K562 (cell line): ENCODE measurements around the gene PLD3. TPM values are rescaled to one million over a fixed set of nuclear protein-coding genes. Genes with fewer than 3 reads are reported as not detected.

ENCODE experiments used
- ATAC-seq: fragments of 200-7000 bp; cut with Tn5 transposase; 3 replicates; pipeline ENCODE4 v1.9.1; 2020; ENCODE audit warnings: moderate library complexity
- BruUV-seq: library from RNA; stranded (reverse); fragments of 400-500 nt; replicated peaks from 2 replicates; lab custom pipeline; 2021; lab: Mats Ljungman, UMichigan
- CTCF ChIA-PET: fragments of 300-600 bp; formaldehyde crosslinking; extraction: SDS; loops from one replicate; lab custom pipeline; 2021; ENCODE audit warnings: low intra/inter-chr PET ratio; lab: Yijun Ruan, JAX
- POLR2A ChIA-PET: fragments of 300-600, 350-650 bp; sonication (Branson Sonifier 250); formaldehyde crosslinking; extraction: SDS; loops from one replicate; lab custom pipeline; 2021; ENCODE audit warnings: antibody characterized with exemption, inconsistent platforms; lab: Yijun Ruan, JAX
- DNase-seq, 4 experiments: peaks; one replicate each; pipeline versions ENCODE4 v3.0.0 to v3.0.0-alpha.2; 2011 to 2018; ENCODE audit warnings: low spot score in 3 of 4, mixed read lengths in 3 of 4; ENCODE audit errors: extremely low read depth in 1 of 4
- FAIRE-seq: peaks from 2 replicates; lab custom pipeline; 2011; peaks lifted over from hg19 to GRCh38; lab: Jason Lieb, UNC
- H2AFZ ChIP-seq: 2 replicates; pipeline ENCODE4 v1.6.0; 2011; ENCODE audit warnings: low read depth, low read length, control low read depth, inconsistent platforms
- H3K27ac ChIP-seq: fragments of 200-600 bp; 3 replicates; pipeline ENCODE4 v1.8.0; 2011; ENCODE audit warnings: low read depth, mild to moderate bottlenecking, control low read depth, inconsistent platforms, low read length, moderate library complexity, mixed read lengths; ENCODE audit errors: extremely low read depth
- H3K27me3 ChIP-seq, 2 experiments: fragments of 300-600 bp in 1 of 2; 2 replicates in 1 of 2; 3 replicates in 1 of 2; pipeline versions ENCODE4 v1.6.0 to v1.8.0; 2011; ENCODE audit warnings: inconsistent platforms in 2 of 2, low read length in 2 of 2, mild to moderate bottlenecking in 1 of 2, mixed read lengths in 1 of 2, moderate library complexity in 1 of 2; ENCODE audit not compliant: control insufficient read depth in 2 of 2, insufficient read depth in 2 of 2
- H3K36me3 ChIP-seq: fragments of 300-600 bp; 3 replicates; pipeline ENCODE4 v1.8.0; 2011; ENCODE audit warnings: mild to moderate bottlenecking, low read length, inconsistent platforms; ENCODE audit not compliant: control insufficient read depth, insufficient read depth
- H3K4me1 ChIP-seq, 2 experiments: fragments of 200-600 bp in 1 of 2; replicated peaks in 1 of 2; 2 replicates in 1 of 2; 3 replicates in 1 of 2; pipeline versions ENCODE4 v1.5.1 to v1.8.0; 2011; ENCODE audit warnings: inconsistent platforms in 2 of 2, low read length in 2 of 2, mild to moderate bottlenecking in 1 of 2, mixed read lengths in 1 of 2, moderate library complexity in 1 of 2; ENCODE audit not compliant: control insufficient read depth in 2 of 2, insufficient read depth in 2 of 2
- H3K4me2 ChIP-seq: 2 replicates; pipeline ENCODE4 v1.6.1; 2011; ENCODE audit warnings: low read length, control low read depth, inconsistent platforms, mixed read lengths; ENCODE audit not compliant: insufficient read depth
- H3K4me3 ChIP-seq: fragments of 200-600 bp; sonication (generic), shearing (Covaris generic); 2 replicates; pipeline ENCODE4 v1.5.1; 2016; ENCODE audit warnings: control low read depth, inconsistent platforms
- H3K79me2 ChIP-seq: fragments of 200-600 bp; 3 replicates; pipeline ENCODE4 v1.8.0; 2011; ENCODE audit warnings: low read length, inconsistent platforms; ENCODE audit not compliant: control insufficient read depth, insufficient read depth
- H3K9ac ChIP-seq, 2 experiments: 2 replicates each; pipeline versions ENCODE4 v1.6.0 to v1.6.1; 2011; ENCODE audit warnings: low read depth in 2 of 2, low read length in 2 of 2, control low read depth in 1 of 2, inconsistent platforms in 1 of 2, mild to moderate bottlenecking in 1 of 2, mixed read lengths in 1 of 2; ENCODE audit not compliant: insufficient read depth in 1 of 2
- H3K9me1 ChIP-seq: one replicate; pipeline ENCODE4 v1.6.0; 2011; ENCODE audit warnings: inconsistent platforms, mild to moderate bottlenecking, low read length, moderate library complexity; ENCODE audit not compliant: control insufficient read depth, insufficient read depth
- H3K9me3 ChIP-seq: replicated peaks from 2 replicates; pipeline ENCODE4 v1.5.1; 2011; ENCODE audit warnings: low read depth, low read length, inconsistent platforms; ENCODE audit not compliant: control insufficient read depth, insufficient read depth
- H4K20me1 ChIP-seq: replicated peaks from 2 replicates; pipeline ENCODE4 v1.6.1; 2011; ENCODE audit warnings: low read length, inconsistent platforms, mixed read lengths; ENCODE audit not compliant: control insufficient read depth, insufficient read depth
- ETV5 ChIP-seq: sonication (generic); formaldehyde crosslinking; IDR thresholded peaks from 2 replicates; pipeline ENCODE4 v1.4.0; 2020; ENCODE audit warnings: low read depth, mild to moderate bottlenecking, missing genetic modification reagents
- MBD2 ChIP-seq: sonication (generic); IDR thresholded peaks from 2 replicates; pipeline ENCODE4 v1.6.1; 2016; ENCODE audit warnings: low read depth, borderline replicate concordance
- NFE2 ChIP-seq: IDR thresholded peaks from 2 replicates; pipeline ENCODE4 v1.6.1; 2014; ENCODE audit warnings: antibody characterized with exemption, low read depth
- NR2C1 ChIP-seq, 2 experiments: fragments of 450-650 bp; IDR thresholded peaks; 2 replicates each; pipeline ENCODE4 v1.6.1; 2017; ENCODE audit warnings: mild to moderate bottlenecking in 2 of 2, antibody characterized with exemption in 1 of 2, inconsistent platforms in 1 of 2, missing compliant biosample characterization in 1 of 2, missing genetic modification characterization in 1 of 2
- TAF7 ChIP-seq: fragments of 450-650 bp; IDR thresholded peaks from 2 replicates; pipeline ENCODE4 v1.6.1; 2016; ENCODE audit warnings: missing genetic modification characterization, missing compliant biosample characterization
- ZBTB7A ChIP-seq: IDR thresholded peaks from 2 replicates; pipeline ENCODE4 v1.6.1; 2011; ENCODE audit warnings: low read depth, mild to moderate bottlenecking, low read length, moderate library complexity, borderline replicate concordance; ENCODE audit not compliant: control insufficient read depth
- WGBS: fragments of 100-300 bp; shearing (Covaris generic); methylation state at CpG from one replicate; pipeline ENCODE4 v1.1.6; 2016; ENCODE audit warnings: low coverage, mixed read lengths; ENCODE audit not compliant: insufficient coverage; ENCODE audit errors: missing lambda C conversion rate; 5-methylcytosine and 5-hydroxymethylcytosine counted together
- in situ Hi-C: fragments of 300-500 bp; cut with MboI; formaldehyde crosslinking; loops from 4 replicates; pipeline ENCODE4 v1.15.0; 2018; ENCODE audit warnings: inconsistent platforms, mixed read lengths
- intact Hi-C: fragments of 100-400 bp; cut with micrococcal nuclease; formaldehyde crosslinking; loops from 2 replicates; pipeline ENCODE4 v1.14.2; 2022
- polyA plus RNA-seq, 8 experiments: library from polyadenylated mRNA; depleted of rRNA in 4 of 8; stranded (reverse) in 5 of 8; unstranded in 3 of 8; fragments of >200 nt; fragmentation: Nextera tagmentation in 2 of 8; fragmentation: Illumina TruSeq in 1 of 8; extraction: Ambion mirVana in 2 of 8; extraction: Trizol in 1 of 8; gene quantifications; 2 replicates each; pipeline versions ENCODE4 v1.2.1 to v1.2.3, GENCODE V29; 2011 to 2014; ENCODE audit warnings: inconsistent platforms in 1 of 8, missing spikeins in 1 of 8
- total RNA-seq, 7 experiments: library from RNA; depleted of rRNA in 6 of 7; stranded (reverse); fragments of >200 nt in 6 of 7; fragmentation: Illumina TruSeq in 2 of 7; extraction: Trizol in 2 of 7; gene quantifications; 2 replicates each; pipeline versions ENCODE4 v1.2.1 to v1.2.3, GENCODE V29; 2011 to 2021; ENCODE audit warnings: low replicate concordance in 1 of 7

PLD3 gene
- total and polyA plus RNA-seq, 9 of the 15 experiments (the other 6 are each of a cell fraction or from before 2014, with no cell fraction given): 2.3 to 128 (median 72.7) TPM

- Histone ChIP-seq H3K9me1 (no peaks in the 10 kb centered on the region), H3K9ac (peak overlapping the region; percentile 59 to 94), H3K79me2 (peaks cover 11% of the 10 kb centered on the region), H3K27ac (peak overlapping the region; percentile 88), H3K27me3 (no peaks in the 10 kb centered on the region)
- WGBS: 76% methylated on average over 4 of the region's 4 CpGs
- POLR2A ChIA-PET: interaction anchor here (0.6 to 2.7 kb wide), 7 partner anchors 9 to 982 kb away, joined by 3 to 17 read pairs (median 7); partner anchors contain the start of gene RPS16
- TF ChIP-seq ZBTB7A (0 out of 2 replicates have a peak, but pooled peaks have one; percentile 13), NFE2 (no peak), TAF7 (tag) (no peak), ETV5 (CRISPR knock-in tag) (no peak), MBD2 (no peak), NR2C1 (IDR thresholded peaks at IDR 0.05) (no peak), NR2C1 (tag; IDR thresholded peaks at IDR 0.05) (no peak)
- TF ChIP-seq, all 486 proteins: peak for 1
- Histone ChIP-seq H3K4me3 (peak overlapping the region; percentile 13), H3K4me2 (peak overlapping the region; percentile 68), H3K9me3 (no peaks in the 10 kb centered on the region), H3K4me1 (peaks cover 30 to 54% of the 10 kb centered on the region in 2 experiments), H2AFZ (peak overlapping the region; percentile 90), H4K20me1 (no peaks in the 10 kb centered on the region), H3K36me3 (peaks cover 5% of the 10 kb centered on the region; the same call in 2 of the 3 replicates)
- DNase-seq (no peak), FAIRE-seq (no peak), ATAC-seq (no peak; the same call in 2 of the 3 replicates)
- no TSS peak for BruUV-seq
- intact Hi-C loops (no loop called here), in situ Hi-C loops (no loop called here)
- CTCF ChIA-PET: no interaction called here
These were observed 69.1 kb downstream of the PLD3 start for GRCh38 chr19:40417643-40417981.
